ENCODE measurements around the gene CREB3L2.

CREB3L2 gene

GRCh38 chr7:137950967-137951366, 50.9 kb downstream of the CREB3L2 start:
- DNase-seq (ENCODE audit: low spot score), result no peak

- no peak for DNase-seq (ENCODE audit: low spot score)
Observed at GRCh38 chr7:137950263-137950621, 51.6 kb downstream of the CREB3L2 start.

- DNase-seq (ENCODE audit: low spot score), result no peak
Observed at GRCh38 chr7:137949416-137950262, 52.2 kb downstream of the CREB3L2 start.

- no peak for DNase-seq (ENCODE audit: low spot score)
Observed at GRCh38 chr7:137948845-137949330, 53.0 kb downstream of the CREB3L2 start.

GRCh38 chr7:137948083-137948844, 53.6 kb downstream of the CREB3L2 start:
- no peak for DNase-seq (ENCODE audit: low spot score)

GRCh38 chr7:137947046-137947445, 54.8 kb downstream of the CREB3L2 start:
- no peak for DNase-seq (ENCODE audit: low spot score)

GRCh38 chr7:137946011-137946410, 55.9 kb downstream of the CREB3L2 start:
- no peak for DNase-seq (ENCODE audit: low spot score)

GRCh38 chr7:137944168-137944567, 57.7 kb downstream of the CREB3L2 start:
- no peak for DNase-seq (ENCODE audit: low spot score)

GRCh38 chr7:137943132-137943551, 58.7 kb downstream of the CREB3L2 start:
- DNase-seq (ENCODE audit: low spot score), result no peak

- DNase-seq (ENCODE audit: low spot score), result no peak
Observed at GRCh38 chr7:137942484-137943115, 59.3 kb downstream of the CREB3L2 start.

GRCh38 chr7:137940656-137941518, 61.0 kb downstream of the CREB3L2 start:
- no peak for DNase-seq (ENCODE audit: low spot score)

- DNase-seq (ENCODE audit: low spot score), result no peak
Observed at GRCh38 chr7:137940218-137940617, 61.7 kb downstream of the CREB3L2 start.

- DNase-seq (ENCODE audit: low spot score), result no peak
Observed at GRCh38 chr7:137937202-137937560, 64.7 kb downstream of the CREB3L2 start.

GRCh38 chr7:137936509-137937201, 65.2 kb downstream of the CREB3L2 start:
- DNase-seq (ENCODE audit: low spot score), result no peak

GRCh38 chr7:137935884-137936508, 65.9 kb downstream of the CREB3L2 start:
- no peak for DNase-seq (ENCODE audit: low spot score)

- no peak for DNase-seq (ENCODE audit: low spot score)
Observed at GRCh38 chr7:137934941-137935883, 66.7 kb downstream of the CREB3L2 start.

GRCh38 chr7:137934176-137934826, 67.6 kb downstream of the CREB3L2 start:
- no peak for DNase-seq (ENCODE audit: low spot score)

GRCh38 chr7:137933270-137934017, 68.4 kb downstream of the CREB3L2 start:
- no peak for DNase-seq (ENCODE audit: low spot score)
